DMS79 treated with DMSO at 0.1 percent for 48 hours (cell line): ENCODE results near the gene PADI2.

ENCODE experiments used
- DNase-seq: peaks from one replicate; lab custom pipeline; 2025; lab: John Stamatoyannopoulos, UW

Gene PADI2

DNA sequence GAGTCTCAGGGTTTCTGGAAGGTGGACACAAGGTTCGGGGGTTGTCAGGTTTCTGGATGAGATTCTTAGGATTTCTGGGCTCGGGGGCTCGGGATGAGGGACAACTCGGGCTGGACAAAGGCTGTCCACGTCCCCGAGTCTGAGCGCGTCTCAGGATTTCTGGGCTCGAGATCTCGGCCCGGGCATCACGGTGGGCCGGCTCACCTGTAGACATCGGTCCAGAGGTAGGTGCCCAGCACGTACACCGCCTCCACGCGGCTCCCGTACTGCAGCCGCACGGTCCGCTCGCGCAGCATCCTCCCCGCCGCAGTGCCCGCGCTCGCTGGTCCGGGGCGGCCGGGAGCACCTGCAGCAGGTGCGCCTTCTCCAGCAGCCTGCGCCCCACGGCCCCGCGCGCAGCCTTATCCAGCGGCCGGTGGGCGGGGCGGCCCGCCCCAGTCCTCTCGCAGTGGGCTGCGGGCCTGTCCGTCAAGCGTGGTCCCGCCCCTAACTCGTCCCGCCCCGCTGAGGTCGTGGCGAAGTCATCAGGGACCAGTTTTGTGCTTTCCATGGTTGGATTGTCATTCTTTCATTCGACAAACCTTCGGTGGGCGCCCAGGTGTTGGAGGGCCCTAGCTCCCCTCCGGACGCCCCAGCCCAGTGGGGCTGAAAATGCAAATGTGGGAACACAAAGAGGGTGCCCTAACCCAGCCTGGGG, at the start of gene PADI2:
PADI2 (minus strand) TSS at position 376 of the 697 bp plus-strand sequence; CDS start at position 296, 80 bp downstream.
- DNase-seq, result peak; percentile 78

DNA sequence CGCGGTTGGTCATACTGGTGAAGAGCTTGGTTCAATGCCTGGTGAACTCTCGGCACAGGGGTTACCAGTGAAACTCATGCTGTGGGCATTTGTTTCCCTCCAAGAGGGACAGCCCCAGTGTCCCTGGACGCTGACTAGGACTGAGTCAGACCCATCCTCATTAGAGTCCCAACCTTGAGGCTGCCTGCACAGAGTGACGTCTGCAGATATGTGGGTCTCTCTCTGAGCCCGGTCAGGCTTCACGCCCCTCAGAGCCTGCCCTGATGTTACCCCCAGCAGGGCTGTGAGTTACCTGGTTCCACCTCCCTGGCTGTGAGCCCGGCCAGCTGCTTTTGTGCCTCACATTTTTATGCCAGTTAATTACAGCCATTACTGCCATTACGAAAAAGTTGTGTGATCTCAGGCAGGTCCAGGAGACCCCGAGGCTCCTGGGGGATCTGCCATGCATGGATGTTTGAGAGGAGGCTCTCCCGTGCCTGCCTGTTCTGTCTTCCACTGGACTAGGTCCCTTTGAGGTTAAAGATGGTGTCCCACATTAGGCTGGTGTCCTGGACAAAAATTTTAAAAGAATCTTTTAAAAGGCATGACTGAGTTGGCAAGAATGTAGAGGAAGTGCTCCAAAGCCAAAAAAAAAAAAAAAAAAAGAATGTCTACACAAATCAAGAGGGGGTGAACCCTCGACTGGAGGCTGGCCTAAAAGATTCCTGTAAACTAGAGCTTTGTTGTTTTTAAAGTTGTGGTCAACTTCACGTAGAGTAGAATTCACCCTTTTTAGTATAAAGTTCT, 49.0 kb upstream of the PADI2 start:
- DNase-seq, result peak; percentile 20

DNA sequence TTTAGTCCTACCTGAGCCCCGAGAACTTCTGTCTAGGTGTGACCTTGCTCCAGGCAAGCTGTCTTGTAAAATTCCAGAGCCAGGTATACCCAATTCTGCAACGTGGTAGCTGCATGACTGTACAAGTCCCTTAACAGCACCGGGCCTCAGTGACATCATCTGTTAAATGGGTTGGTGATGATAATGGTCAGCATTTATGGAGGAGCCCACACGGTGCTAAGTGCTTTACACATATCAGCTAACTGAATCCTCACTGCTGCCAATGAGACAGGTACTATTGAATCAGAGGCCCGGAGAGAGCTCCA, 48.5 kb upstream of the PADI2 start:
- no peak for DNase-seq

DNA sequence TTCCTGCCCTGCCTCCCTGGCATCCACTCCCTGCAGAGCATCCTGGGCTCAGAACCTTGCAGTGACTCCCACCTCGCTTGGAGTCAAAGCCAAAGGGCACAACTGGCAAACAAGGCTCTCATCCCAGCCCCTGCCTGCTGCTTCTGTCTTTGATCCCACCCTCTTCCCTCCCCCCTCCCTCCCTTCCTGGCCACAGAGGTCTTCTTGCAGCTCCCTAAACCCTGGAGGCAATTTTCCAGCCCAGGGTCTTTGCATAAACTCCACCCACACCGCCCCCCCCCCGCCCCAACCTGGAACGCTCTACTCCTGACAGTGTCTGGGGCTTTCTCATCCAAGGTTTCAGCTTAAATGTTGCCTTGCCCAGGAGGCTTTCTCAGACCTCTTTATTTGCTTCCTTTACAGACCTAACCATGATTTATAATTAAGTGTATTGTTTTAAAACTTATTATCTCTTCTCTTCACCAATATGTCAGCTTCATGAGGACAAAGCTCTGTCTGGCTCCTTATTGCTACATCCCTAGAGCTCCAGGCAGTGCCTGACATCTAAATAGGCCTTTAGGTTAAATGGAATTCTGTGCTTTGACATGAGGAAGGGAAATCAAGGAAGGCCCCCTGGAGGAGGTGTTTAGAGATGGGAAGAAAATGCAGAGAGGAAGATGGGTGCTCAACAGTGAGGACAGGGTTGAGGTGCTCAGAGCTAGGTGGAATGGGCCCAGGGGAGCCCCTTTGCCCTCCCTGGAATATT, 48.0 kb upstream of the PADI2 start:
- DNase-seq, result no peak

DNA sequence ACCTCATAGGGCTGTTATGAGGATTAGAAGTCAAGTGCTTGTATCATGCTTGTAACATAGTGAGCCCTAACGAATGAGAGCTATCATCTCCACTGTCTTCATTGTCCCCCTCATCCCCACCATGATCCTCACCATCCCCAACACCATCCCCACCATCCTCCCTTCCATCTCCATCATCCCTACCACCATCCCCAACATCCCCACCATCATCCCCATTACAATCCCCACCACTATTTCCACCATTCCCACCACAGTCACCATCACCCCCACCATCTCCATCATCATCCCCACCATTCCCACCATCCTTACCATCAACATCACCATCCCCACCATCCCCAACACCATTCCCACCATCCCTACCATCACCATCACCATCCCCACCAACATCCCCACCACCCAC, 46.6 kb upstream of the PADI2 start:
- no peak for DNase-seq

DNA sequence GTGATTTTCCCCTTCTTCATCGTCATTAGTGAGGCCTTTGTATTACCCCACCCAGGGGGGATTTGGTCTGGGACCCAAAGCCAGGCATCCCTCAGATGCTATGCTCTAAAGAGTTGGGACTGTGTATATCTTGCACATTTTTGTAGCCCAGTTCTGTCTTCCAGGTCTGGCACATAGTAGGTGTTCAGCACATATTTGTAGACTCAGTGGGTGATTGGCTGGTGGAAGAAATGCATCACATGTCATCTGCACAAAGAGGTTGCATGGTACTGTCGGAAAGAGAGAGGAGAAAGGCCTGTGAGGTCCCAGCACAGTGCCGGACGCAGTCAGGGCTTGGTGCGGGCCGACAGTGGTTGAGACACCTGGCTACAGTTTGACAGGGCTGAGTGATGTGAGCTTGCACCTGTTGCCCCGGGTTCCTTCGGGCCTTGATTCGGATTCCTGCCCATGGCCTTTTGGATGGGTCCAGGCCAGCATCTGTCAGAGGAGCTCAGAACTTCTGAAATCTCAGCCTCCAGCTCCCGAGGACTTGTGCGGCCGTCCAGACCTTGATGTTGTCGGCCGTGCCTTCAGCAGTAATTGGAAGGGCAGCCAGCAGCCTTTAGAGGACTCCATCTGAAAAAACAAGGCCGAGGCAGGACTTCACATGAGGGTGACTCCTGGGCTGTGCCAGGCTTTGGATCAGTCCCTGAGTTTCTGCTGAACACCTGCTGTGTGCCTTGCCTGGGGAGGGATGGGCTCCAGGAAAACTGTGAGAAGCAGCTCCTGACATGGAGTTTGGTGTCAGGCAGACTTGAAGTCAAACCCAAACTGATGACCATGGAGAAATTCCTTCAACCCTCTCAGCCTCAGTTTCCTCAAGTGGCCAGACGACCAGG, 44.8 kb upstream of the PADI2 start:
- DNase-seq, result no peak

DNA sequence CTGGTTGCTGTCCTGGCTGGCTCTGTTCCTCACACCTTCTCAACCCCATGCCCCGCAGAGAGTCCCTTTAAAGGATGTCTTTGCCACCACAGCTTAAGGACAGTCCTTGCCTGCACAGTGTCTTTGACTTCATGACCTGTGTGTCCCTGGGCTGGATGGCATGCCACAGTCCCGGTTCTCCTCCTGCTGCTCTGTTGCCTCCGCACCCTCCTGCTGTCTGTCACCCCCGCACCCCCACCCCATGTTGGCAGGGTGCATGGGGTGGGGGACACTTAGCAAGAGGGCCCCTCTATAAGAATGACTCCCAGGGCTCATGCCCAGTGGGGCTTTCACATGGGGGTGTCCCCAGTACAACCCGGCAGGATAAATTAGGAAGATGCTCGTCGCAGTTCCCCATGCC, 44.1 kb upstream of the PADI2 start:
- no peak for DNase-seq

DNA sequence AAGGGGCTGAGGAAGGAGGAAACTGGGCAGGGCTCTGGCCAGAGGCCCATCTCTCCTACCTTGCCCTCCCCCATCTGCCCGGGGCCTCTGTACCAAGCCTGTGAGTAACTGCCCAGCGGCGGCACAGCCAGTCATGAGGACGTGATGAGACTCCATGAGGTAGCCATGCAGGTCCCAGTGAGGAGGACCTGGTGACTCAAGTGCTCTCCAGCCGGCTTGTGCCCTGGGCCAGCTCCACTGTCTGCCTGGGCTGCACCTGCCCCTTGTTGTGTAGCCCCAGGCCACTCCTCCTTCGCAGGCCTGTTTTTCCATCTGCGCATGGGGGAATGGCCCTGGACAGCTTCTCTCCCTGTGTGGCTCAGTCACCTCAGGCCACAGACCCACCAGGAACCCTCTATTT, 43.7 kb upstream of the PADI2 start:
- DNase-seq, result peak; percentile 11

DNA sequence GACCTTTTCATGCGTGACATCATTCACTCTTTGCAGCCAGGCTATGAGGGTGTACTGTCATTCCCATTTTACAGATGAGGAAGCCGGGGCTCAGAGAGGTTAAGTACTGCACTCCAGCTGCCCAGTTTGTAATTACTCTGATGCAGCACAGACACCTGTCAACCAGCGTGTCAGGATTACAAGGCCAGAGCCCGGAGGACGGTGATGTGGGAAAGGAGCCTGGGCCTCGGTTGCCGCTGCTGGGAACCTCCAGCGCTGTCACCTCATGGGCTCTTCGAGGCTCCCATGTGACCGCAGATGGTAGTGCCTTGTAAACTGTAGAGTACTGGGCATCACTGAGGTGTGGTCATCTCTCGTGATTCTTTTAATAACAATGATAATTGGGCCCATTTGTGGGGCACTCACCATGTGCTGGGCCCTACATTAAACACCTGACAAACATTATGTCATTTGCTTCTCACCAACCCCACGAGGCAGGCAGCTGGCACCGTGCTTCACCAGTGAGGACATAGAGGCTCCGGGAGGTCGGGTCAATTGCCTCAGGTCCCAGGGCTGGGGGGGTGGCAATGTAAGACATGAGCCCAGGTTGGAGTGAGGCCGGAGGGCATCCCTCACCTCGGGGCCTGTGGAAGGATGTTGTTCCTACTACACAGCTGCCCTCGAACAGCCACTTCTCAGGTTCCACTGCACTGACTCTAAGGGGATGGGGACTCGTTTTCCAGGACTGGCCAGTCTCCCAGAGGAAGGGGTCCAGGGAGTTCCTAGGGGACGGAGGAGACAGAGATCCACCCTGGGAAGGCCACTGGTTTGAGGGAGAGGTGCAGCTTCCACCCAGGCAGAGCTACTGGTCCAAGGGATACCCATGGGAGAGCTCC, 42.9 kb upstream of the PADI2 start:
- no peak for DNase-seq

DNA sequence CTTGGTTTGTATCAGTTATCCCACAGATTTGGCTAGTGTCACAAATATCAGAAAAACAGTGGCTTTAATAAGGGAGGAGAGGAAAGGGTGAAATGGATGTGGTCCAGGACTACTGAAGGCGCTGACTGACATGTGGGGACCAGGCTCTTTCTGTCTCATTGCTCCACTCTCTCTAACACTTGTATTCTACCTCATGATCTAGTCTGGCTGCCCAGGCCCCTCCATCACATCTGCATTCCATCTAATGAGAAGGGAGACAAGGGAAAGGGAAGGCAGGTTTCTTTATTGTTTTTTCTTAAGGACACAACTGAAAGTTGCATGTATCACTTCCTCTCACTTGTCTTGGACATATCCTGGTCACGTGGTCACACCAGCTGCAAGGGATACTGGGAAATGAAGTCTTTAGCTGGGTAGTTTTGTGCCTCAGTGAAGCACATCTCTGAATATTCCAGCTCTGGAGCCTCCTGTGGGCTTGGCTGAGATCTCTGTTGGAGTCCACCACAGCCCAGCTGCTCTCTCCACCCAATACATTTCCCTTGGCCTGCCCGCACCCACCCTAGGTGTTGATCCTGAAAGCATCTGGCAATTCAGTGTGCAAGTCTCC, 42.0 kb upstream of the PADI2 start:
- DNase-seq, result no peak

DNA sequence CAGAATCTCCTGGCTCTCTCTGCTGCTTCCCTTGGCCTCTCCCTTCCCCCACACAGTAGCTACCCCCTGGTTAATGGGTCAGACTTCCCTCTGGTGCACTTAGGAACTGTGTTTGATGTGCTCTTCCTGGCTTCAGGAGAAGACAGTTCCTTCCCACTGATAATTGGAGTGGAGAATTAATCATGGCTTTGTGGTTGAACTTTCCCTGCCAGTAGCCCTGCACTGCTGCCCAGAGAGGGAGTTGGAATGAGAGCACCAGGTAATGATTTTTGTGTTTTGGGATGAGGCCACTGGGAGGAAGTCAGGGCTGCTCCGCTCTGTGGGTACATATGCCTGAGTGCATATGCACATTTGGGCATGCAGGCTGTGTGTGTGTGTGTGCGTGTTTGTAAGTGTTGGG, 39.7 kb upstream of the PADI2 start:
- DNase-seq, result no peak

DNA sequence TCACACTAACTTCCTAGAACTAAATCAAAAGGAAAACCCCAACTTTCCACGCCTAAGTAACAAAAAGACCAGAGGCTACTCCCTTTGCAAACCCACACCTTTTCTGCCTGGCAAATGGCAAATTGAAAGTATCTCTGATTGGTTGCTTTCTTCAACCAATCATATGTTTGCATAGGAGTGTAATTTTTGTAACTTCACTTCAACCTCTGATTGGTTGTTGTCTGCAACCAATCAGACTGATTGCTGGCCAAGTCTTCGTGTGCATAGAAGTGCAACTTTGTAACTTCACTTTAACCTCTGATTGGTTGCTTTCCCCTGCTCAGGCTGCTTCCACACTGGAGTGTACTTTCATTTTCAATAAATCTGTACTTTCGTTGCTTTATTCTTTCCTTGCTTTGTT, 36.9 kb upstream of the PADI2 start:
- no peak for DNase-seq

DNA sequence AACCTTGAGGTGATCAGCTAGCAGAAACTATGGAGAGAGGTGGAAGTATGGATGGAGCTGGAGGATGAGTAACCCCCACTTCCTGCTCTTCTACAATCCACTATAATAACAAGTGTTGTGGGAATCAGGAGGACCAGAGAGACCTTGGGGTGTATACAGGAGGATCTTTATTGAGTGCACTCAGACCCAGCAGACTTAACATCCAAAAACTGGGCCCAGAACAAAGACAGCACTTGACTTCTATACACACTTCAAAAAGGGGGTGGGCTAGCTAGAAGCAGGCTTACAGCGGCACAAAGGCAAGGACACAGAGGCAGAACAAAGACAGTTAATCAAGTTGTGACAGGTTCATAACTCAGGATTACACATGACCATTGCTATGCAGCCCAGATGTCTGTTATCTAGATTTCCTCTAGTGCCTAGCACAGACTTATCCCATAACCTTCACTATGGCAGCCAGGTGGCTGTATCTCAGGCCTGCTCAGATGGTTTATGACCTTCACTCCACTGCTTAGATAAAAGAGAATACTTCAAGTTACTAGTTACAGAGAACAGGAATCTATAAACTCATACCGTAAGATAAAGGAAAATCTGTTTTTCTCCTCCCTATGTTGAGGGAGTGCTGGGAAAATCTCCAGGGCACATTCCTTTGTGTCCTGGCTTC, 36.1 kb upstream of the PADI2 start:
- no peak for DNase-seq

DNA sequence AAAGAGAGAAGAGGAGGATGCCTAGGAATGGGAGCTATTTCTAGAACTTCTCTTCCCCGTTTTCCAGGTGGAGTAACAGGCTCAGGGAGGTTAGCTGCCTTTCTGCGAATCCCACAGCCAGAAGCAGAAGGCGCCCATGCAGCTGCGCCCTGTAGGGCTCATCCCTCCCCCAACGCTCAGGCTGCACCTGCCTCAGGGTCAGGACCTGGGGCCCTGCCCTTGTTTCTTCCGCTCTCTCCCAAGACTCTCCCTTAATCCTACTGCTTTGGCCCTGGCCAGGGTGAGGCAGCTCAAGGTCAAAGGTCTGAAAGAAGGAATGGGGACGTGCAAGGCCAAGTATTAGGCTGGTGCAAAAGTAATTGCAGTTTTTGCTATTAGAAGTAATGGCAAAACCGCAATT, 30.5 kb upstream of the PADI2 start:
- DNase-seq, result no peak

DNA sequence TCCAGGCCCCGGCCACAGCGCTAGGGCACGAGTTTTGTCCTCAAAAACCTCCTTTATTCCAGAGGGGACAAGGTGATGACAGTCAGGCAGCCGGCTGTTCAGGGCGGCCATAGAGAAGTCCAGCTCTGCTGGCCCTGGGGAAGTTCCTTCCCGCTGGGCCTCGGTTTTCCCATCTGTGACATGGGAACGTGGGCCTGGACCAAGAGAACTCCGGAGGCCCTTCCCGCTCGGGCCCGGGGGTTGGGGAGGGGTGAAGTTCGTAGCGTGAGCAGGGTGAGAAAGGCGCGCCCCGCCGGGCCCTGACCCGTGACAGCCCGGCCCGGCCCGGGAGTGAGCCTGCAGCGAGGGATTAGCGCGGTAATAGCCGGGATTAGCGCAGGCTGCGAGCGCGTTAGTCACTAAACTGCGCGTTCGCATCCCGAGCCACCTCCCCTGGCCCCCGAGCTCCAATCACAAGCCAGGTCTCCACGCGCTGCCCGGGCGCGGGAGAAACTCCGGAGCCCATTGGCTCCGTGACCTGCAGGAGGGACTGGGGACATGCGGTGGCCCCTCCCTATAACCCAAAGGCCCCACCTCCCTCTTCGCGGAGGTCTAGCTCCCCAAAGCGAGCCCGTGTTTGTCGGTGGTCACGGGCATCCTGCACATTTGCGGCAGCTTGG, 29.8 kb upstream of the PADI2 start:
- DNase-seq, result no peak

DNA sequence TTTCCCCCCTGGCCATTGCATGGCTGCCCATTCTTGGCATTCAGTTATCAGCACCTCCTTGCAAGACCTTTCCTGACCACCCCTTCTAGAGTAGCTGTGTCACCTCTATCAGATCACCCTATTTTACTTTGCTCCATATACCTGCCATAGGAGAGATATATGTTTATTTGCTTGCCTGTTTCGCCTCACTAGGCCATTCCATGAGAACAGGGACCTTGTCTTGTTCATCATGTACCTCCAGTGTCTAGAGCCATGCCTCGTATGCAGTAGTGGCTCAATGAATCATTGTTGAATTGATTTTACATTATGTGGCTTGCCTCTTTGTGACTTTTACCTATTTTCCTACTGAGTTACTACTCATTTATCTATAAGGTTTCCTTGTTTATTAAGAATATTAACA, 26.4 kb upstream of the PADI2 start:
- no peak for DNase-seq

DNA sequence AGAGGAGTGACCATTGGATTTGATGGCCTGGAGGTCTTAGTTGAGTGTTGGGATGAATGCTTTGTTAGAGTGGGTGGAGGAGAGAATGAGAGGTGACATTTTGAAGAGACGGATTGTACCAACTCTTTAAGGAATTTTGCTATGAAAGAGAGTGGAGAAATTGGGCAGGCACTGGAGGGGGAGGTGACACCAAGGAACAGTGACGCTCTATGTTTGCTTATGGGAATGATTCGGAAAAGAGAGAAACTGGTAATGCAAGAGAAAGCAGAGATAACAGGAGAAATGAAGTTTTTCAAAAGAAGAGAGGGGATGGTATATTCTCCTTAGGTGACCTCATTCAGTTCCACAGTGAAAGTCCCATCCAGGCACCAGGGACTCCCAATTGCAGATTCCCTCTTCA, 24.5 kb upstream of the PADI2 start:
- DNase-seq, result no peak

DNA sequence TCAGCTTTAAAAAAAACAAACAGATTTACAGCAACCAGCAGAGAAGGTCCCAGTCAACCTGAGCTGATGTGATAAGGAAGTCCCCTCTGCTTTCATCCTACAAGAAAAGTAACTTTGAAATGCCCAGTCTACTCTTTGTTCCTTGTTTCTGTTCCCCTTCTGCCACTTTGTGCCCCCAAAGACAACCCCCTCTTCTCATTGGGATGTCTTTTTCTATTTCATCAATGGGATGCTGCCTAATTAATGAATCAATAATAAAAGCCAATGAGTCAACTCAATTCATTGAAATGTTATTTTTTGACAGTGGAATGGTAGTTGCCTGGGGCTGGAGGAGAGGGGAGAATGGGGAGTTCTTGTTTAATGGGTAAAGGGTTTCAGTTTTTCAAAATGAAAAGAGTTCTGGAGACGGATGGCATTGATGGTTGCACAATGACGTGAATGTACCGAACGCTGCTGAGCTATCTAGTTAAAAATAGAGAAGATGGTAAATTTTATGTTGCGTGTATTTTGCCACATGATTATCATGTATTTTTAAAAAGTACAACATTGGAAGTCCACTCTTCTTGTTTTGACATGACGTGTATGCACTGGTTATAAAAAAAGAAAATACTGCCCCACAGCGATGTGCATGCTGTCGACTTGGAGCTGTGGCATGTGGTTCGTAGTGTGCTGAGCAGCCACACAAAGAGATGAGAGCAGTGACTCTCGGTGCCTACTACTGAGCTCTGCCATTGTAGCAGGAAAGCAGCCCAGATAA, 22.4 kb upstream of the PADI2 start:
- DNase-seq, result no peak

DNA sequence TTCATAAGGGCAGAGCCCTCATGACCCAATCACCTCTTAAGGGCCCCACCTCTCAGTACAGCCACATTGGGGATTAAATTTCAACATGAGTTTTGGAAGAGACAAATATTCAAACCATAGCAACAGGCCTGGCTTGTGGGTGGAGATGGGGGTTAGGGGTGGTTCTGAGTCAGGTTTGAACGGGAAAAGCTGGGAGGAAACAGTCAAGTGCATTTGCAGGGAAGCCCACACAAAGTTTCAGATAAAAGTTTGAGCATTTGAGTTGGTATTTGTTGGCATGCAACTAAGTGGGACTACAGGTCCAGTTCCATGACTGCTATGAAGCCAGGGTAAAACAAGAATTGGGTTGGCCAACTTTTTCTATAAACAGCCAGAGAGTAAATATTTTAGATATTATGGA, 21.0 kb upstream of the PADI2 start:
- no peak for DNase-seq
